C4-2B (cell line): ENCODE measurements around the gene FAU.
"Not testable (repeated sequence)": the region's sequence is repeated elsewhere in the genome, so short reads cannot be mapped to it uniquely, and the experiment has no call there.

Experiments
- H3K27ac ChIP-seq: fragments of 450-650 bp; 2 replicates; pipeline ENCODE4 v1.5.1; 2017
- ZFX ChIP-seq: fragments of 450-650 bp; IDR thresholded peaks from 2 replicates; pipeline ENCODE4 v1.6.1; 2017
- TF ChIP-seq, protein P1 (sequence below): fragments of 450-650 bp; conservative IDR thresholded peaks from 2 replicates; pipeline ENCODE4 v1.5.1; 2017; ENCODE audit warnings: mild to moderate bottlenecking

The FAU gene

DNA sequence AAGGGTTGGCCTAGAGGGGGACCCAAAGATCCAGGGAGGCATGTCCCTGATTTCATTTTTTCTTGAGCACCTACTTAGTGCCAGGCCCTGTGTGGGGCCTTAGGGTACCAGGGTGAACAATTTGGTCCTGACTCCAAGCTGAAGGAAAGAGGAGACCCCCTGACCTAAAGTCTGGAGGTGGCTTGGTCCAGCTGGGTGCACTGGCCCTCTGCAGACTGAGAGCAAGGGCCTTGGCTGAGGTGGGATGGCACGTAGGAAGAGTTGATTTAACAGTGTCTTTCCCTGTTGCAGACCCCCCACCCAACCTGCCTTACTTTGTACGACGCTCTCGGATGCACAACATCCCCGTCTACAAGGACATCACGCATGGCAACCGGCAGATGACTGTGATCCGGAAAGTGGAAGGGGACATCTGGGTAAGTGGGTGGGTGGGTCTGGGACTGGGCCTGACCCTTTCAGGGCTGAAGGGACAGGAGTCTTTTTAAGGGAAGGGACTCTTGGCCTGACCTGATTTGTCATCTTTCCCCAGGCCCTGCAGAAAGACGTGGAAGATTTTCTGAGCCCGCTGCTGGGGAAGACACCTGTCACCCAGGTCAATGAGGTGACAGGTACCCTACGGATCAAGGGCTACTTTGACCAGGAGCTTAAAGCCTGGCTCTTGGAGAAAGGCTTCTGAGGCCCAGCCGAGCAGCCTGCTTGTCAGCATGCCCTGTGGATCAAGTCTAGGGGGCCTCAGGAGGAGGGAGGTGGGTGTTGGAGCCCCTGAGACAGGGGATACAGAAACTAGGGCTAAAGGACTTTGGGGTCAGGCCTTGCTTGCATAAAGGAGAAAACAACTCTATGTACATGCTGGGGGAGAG is 3.5 kb upstream of the FAU start:
- TF ChIP-seq ZFX: no peak
- TF ChIP-seq, protein P1, sequence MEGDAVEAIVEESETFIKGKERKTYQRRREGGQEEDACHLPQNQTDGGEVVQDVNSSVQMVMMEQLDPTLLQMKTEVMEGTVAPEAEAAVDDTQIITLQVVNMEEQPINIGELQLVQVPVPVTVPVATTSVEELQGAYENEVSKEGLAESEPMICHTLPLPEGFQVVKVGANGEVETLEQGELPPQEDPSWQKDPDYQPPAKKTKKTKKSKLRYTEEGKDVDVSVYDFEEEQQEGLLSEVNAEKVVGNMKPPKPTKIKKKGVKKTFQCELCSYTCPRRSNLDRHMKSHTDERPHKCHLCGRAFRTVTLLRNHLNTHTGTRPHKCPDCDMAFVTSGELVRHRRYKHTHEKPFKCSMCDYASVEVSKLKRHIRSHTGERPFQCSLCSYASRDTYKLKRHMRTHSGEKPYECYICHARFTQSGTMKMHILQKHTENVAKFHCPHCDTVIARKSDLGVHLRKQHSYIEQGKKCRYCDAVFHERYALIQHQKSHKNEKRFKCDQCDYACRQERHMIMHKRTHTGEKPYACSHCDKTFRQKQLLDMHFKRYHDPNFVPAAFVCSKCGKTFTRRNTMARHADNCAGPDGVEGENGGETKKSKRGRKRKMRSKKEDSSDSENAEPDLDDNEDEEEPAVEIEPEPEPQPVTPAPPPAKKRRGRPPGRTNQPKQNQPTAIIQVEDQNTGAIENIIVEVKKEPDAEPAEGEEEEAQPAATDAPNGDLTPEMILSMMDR: no peak
- peak overlapping the region; percentile 25 for H3K27ac ChIP-seq

DNA sequence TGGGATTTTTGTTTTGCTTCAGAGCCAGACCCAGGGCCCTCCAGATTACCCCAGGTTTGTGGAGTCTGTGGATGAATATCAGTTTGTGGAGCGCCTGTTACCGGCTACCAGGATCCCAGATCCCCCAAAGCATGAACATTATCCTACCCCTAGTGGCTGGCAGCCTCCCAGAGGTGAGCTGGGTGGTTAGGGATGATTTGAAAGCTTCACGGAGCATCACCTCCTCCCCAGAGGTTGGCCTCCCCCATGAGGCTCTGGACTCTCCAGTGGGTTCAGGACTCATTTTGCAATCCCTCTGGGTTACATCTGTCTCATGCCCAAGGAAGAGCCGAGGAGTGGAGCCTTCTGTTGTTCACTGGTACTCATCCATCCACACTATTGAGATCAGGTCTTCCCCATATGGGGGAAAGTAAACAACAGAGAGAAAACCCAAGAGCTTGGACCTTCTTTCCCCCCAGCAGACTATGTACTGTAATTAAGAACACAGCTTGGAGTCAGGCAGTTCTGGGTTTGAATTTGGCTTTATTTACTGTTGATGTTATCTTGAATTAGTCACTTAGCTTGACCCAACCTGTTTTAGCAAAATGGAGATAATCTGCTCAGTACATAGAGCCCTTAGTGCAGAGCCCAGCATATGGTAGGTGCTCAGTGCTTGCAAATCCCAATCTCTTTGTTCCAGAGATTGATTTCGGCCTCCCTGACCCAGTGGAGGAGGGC is 2.7 kb upstream of the FAU start:
- peak overlapping the region; percentile 25 for H3K27ac ChIP-seq
- TF ChIP-seq, protein P1: no peak
- no peak for TF ChIP-seq ZFX

DNA sequence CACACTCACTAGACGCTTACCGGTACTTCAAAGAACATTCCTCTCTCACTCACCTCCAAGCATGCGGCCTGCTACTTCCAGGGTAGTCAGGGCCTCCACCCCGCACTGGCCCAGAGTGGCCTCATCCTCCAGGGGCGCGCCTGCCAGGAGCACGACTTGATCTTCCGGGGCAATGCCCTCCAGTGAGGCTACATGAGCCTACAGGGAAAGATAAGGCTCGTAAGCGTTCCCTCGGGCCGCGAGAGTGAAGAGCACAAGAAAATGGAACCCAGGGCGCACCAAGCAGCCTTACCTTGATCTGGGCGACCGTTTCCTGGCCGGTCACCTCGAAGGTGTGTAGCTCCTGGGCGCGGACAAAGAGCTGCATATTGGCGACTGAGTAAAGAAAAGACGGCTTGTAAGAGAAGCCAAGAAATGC is 478 bp downstream of the FAU start:
- peak overlapping the region; percentile 83 for H3K27ac ChIP-seq
- TF ChIP-seq, protein P1: no peak
- TF ChIP-seq ZFX: no peak

DNA sequence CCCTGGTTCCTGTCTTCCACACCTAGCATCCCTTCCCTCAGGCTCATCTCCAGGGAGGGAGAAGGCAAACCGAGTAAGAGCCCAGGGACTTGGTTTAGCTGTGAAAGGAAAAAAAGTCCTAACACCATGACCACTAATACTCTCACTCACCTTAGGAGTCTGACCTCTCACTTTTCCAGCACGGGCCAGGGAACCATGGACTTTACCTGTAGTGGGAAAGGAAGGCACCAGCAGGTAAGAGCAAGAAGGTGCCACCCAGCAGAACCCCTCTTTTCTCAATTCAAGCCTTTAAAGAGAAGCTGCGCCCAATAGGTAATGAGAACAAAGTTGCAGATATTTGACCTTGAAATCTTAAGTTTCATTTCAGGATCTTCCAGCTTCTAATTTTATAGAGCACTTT is 1.1 kb downstream of the FAU start:
- TF ChIP-seq ZFX: no peak
- TF ChIP-seq, protein P1: no peak

DNA sequence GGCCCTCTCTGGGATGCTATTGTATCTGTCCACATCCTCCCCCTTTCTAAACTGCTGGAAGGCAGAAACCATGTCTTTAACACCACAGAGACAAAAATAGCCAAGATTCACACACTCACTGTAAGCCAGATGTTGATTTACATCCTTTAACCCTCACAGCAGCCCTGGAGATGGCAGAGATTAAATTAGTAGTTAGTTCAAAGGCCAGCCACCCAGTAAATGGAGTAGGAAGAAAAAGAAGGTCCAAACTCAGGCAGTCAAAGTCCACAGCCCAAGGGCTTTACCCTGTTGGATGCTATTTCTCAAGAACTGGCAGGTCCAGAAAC is 2.3 kb downstream of the FAU start:
- H3K27ac ChIP-seq: no peak overlapping the region
- TF ChIP-seq, protein P1: no peak
- no peak for TF ChIP-seq ZFX

More for the DNA sequence above, 1.1 kb downstream of the FAU start:
- peak overlapping the region; percentile 83 for H3K27ac ChIP-seq

DNA sequence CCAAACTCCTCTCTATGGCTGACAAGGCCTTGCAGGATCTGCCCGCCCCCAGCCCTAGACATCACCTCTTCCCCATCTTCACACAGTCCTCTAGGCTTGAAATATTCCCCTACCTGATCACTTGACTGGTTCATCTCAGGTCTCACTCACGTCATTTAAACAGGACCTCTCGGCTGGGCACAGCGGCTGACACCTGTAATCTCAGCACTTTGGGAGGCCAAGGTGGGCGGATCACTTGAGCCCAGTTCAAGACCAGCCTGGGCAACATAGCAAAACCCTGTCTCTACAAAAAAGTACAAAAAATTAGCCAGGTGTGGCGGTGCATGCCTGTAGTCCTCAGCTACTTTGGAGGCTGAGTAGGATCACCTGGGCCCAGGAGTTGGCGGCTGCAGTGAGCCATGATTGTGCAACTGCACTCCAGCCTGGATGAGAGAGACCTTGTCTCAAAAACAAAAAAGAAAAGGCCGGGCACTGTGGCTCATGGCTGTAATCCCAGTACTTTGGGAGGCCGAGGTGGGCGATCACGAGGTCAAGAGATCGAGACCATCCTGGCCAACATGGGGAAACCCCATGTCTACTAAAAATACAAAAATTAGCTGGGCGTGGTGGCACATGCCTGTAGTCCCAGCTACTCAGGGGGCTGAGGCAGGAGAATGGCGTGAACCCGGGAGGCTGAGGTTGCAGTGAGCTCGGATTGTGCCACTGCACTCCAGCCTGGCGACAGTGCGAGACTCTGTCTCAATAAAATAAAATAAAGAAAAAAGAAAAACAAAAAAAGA is 2.9 kb downstream of the FAU start:
- not testable (repeated sequence) for H3K27ac ChIP-seq

DNA sequence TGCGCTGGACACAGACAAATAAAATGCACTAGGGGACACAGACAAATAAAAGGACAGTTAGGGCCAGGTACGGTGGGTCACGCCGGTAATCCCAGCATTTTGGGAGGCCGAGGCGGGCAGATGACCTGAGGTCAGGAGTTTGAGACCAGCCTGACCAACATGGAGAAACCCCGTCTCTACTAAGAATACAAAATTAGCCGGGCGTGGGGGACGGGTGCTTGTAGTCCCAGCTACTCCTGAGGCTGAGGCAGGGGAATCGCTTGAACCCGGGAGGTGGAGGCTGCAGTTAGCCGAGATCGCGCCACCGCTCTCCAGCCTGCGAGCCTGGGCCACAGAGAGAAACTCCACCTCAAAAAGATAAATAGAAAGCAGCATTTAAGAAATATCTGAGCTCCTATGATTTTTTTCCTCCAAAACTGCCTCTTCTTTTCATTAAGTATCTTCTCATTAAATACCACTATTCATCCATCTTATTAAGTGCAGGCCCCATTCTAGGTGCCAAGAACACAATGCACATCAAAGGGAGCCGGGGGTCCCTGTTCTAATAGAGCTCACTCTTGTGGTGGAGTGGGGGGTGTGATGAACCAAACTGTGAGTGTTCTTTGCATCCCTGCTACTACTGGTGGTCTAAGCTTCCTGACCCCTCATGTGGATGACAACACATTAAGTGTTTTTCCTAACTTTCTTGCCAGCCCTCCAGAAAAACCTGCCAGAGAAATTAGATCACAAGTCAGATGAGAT is 3.7 kb downstream of the FAU start:
- peak overlapping the region; percentile 0; the same call in 1 of the 2 replicates for H3K27ac ChIP-seq
- TF ChIP-seq ZFX: no peak
- TF ChIP-seq, protein P1: no peak; the same call in 1 of the 2 replicates
